ENCODE measurements around the gene SLC25A45.

Gene SLC25A45

DNA sequence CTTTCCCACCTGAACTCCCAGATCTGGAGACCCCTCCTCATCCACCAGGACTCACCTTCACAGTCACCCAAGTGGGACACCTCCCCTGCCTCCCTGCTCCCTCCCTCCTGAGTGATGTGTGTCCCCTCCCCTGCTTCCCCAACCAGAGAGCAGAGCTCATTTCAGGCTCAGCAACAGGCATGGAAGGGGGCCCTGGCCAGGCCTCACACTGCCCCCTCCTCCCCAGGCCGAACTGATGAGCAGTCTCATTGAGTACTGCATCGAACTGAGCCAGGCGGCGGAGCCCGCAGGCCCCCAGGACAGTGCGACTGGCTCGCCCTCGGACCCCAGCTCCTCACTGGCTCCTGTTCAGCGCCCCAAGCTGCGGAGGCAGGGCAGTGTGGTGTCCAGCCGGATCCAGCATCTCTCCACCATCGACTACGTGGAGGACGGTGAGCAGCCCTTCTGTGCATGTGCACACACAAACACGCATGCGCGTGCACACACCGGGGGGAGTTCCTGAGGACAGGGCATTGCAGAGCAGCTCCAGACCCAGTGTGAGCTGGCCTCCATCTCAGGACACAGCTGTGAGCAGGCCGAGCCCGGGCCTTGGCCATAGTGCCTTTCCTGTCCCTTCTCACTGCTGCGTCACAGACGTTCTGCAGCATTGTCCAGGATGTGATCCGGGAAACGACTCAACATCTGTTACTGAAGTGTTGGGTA lies 22.3 kb upstream of the SLC25A45 start:
- no peak for DNase-seq (ENCODE audit: low spot score)

- DNase-seq (ENCODE audit: low spot score) = no peak
These were observed 21.8 kb upstream of the SLC25A45 start for GRCh38 chr11:65404210-65404609.

GRCh38 chr11:65403607-65404121 lies 21.2 kb upstream of the SLC25A45 start:
- DNase-seq (ENCODE audit: low spot score) = no peak

- no peak for DNase-seq (ENCODE audit: low spot score)
These were observed 20.3 kb upstream of the SLC25A45 start for GRCh38 chr11:65402790-65403189.

- DNase-seq (ENCODE audit: low spot score) = no peak
These were observed 19.4 kb upstream of the SLC25A45 start for GRCh38 chr11:65401803-65402248.

DNA sequence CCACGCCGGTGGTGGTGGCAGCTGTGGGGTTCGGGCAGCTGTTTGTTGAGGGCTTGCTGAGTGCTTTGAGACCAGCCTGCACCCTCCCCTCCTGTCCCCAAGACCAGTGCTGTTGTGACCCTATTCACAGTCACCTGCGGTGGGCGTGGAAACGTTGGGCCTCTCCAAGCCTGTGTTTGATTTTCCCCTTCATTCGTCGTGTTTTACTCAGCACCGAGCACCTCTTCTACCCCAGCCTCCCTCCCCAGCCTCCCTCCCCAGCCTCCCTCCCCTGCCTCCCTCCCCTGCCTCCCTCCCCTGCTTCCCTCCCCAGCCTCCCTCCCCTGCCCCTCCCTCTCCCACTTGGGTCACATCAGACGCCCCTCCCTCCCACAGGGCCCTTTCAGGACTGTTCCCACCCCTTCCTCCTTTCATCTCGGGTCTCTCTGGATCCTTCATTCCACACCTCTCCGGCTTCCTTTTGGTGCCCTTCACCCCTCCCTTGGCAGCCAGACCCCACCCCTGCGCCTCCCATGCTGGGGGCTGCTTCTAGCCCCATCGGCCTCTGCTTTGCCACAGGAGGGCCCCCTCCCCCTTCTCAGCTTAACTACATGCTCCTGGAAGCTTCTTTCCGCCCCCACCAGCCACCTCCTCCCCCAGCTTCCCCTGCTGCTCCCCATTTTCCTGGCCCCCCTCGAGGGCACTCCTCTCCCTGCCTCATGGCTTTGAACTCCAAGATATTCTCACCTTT lies 18.8 kb upstream of the SLC25A45 start:
- DNase-seq (ENCODE audit: low spot score) = no peak

DNA sequence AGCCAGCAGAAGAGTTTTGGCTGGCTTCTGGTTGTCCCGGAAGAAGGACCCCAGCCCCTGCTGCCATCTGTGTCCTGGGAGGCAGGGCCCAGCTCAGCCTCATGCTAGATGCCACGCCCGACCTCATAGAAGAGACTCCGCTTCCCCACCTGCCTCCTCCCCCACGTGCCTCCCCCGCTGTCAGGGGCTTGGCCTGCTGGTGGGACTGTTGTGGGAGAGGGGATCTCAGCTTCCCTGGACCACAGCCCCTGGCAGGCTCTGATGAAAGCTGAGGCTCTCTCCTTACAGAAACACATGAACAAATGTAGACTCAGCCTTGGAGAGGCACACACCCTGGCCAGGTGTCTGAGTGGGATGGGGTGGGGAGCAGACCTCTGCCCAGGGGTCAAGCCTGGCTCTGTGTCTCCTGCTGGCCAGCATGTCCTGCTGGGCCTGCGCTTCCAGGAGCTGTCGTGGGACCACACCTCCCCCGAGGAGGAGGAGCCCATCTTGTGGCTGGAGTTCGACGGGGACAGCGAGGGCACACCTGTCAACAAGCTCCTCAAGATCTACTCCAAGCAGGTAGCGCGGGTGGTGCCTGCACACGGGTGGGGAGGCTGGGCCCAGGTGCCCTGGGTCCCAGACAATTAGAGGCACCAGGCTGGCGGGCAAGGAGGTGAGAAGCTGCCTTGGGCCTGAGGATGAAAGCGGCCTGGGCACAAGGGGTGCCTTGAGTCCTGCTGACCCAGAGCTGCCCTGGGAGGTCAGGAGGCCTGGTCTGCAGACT lies 18.0 kb upstream of the SLC25A45 start:
- no peak for DNase-seq (ENCODE audit: low spot score)

GRCh38 chr11:65399845-65400244 lies 17.4 kb upstream of the SLC25A45 start:
- no peak for DNase-seq (ENCODE audit: low spot score)

- no peak for DNase-seq (ENCODE audit: low spot score)
These were observed 16.8 kb upstream of the SLC25A45 start for GRCh38 chr11:65399249-65399648.

DNA sequence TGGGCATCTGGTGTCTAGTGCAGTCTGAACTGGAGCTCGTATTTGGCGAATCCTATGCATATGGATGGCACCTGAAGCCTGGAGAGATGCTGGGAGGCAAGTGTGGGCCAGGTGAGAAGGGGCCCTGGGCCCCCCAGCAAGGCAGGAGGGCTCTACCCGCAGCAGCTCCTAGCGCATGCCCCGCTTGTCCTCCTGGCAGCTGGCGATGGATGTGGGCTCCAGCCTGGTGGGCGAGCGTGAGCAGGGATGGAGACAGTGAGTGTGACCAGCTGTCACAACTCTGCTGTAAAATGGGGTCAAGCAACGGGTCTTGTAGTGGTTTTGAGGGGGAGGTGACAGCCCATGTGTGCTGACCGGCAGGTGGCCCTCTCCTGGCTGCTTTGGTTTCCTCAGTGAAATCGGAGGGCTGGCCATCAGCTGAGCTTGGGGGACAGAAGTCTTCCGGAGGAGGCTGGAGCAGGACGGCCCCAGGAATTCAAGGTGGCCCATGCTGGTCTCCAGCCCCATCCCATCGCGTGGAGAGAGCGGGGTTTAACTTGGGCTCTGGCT lies 16.0 kb upstream of the SLC25A45 start:
- no peak for DNase-seq (ENCODE audit: low spot score)

GRCh38 chr11:65396769-65397745 lies 14.6 kb upstream of the SLC25A45 start:
- DNase-seq (ENCODE audit: low spot score) = no peak

DNA sequence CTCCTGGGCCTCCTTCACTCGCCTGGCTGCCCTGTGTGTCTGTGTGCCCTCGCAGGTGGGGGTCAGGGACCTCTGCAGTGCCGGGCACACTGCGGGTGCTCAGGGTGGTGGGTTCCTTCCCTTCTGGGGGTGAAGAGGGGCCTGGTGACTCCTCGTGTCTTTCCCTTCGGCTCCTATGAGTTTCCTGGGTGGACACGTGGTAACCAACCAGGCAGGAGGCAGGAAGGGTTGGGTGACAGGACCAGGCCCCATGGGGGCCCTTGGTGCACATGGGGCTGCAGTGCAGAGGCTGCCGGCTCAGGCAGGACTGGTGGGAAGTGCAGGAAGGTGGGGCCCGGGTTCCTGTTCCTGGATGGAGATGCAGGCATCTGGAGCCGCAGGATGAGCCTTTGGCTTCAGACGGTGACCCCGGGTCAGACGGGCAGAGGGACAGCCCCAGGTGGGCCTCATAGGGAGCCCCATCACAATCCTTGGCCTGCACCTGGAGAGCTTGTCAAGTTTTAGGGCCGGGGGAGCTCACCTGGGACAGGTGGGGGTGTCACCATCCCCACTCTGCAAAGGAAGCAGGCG lies 13.6 kb upstream of the SLC25A45 start:
- DNase-seq (ENCODE audit: low spot score) = no peak

GRCh38 chr11:65394125-65394536 lies 11.7 kb upstream of the SLC25A45 start:
- DNase-seq (ENCODE audit: low spot score) = no peak

- no peak for DNase-seq (ENCODE audit: low spot score)
These were observed 11.2 kb upstream of the SLC25A45 start for GRCh38 chr11:65393513-65394079.

- DNase-seq (ENCODE audit: low spot score) = no peak
These were observed 10.5 kb upstream of the SLC25A45 start for GRCh38 chr11:65392899-65393298.

DNA sequence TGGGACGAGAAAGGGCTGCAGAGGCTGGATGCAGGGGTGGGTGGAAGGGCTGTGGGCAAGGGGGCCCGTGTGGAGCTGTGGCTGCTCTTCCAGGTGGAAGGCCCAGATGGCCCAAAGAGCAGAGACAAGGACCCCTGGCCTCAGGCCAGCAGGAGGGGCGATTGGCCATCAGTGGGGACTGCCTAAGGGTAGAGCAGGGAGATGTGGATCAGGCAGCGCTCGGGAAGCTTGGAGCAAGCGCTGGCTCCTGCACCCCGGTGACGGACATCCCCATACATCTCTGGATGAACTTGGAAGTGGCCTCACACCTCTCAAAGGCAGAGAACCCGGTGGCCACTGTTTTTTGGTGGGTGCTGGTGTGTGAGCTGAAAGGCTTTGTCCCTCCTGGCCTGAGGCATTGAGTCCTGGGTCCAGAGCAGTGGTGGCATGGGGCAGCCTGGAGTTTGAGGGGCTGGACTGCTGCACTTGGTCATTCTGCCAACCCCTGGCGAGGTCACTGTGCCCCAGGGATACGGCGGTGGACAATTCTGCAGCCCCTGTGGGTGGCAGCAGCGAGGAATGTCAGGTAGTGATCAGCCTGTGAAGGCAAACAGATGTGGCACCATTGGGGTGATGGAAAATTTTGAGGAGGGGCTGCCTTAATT lies 9.9 kb upstream of the SLC25A45 start:
- DNase-seq (ENCODE audit: low spot score) = no peak

DNA sequence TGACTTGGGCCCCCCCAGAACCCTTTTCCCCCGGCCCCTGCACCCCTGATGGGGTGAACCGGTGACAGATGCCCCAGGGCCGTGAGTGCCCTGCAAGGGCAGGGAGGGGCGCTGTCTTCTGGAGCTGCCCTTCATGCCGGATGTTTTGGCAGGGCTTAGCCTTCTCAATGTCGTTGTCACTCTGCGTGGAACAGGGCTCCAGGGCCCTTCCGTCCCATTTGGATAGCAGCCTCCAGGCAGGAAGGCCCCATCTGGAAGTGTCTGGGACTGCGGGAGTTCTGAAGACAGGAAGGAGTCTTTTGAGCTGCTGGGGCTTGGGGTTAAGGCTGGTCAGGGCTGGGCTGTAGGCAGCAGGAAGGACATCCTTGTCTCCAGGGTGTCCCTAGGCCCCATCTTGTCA lies 8.6 kb upstream of the SLC25A45 start:
- no peak for DNase-seq (ENCODE audit: low spot score)

GRCh38 chr11:65390099-65390941 lies 7.9 kb upstream of the SLC25A45 start:
- no peak for DNase-seq (ENCODE audit: low spot score)
